Neural cell (in vitro differentiated cells): ENCODE results near the gene RAB3D. TPM values are rescaled to one million over a fixed set of nuclear protein-coding genes. Genes with fewer than 3 reads are reported as not detected.

Experiments used
- H2AFZ ChIP-seq: fragments of 200-600, 300-800 bp; sonication (generic), shearing (Covaris generic); 2 replicates; pipeline ENCODE4 v1.6.0; 2014; ENCODE audit warnings: low read depth, mild to moderate bottlenecking, antibody characterized with exemption, low read length, moderate library complexity
- H3F3A ChIP-seq: fragments of 200-600 bp; shearing (Covaris generic); 2 replicates; pipeline ENCODE4 v1.6.1; 2016; ENCODE audit warnings: mild to moderate bottlenecking, moderate library complexity, mixed read lengths, antibody characterized with exemption, low read length; ENCODE audit not compliant: insufficient read depth, poor library complexity, severe bottlenecking
- H3K27ac ChIP-seq: fragments of 200-600, 300-800 bp; sonication (generic), shearing (Covaris generic); 2 replicates; pipeline ENCODE4 v1.5.1; 2014; ENCODE audit warnings: mild to moderate bottlenecking, low read length, moderate library complexity
- H3K27me3 ChIP-seq: fragments of 300-800, 200-600 bp; sonication (generic), shearing (Covaris generic); 2 replicates; pipeline ENCODE4 v1.6.0; 2014; ENCODE audit warnings: mild to moderate bottlenecking, low read depth, low read length, moderate library complexity; ENCODE audit not compliant: insufficient read depth
- H3K36me3 ChIP-seq: fragments of 300-800, 200-600 bp; sonication (generic), shearing (Covaris generic); 2 replicates; pipeline ENCODE4 v1.5.1; 2014; ENCODE audit warnings: mild to moderate bottlenecking, antibody characterized with exemption, low read length, moderate library complexity; ENCODE audit not compliant: insufficient read depth
- H3K4me2 ChIP-seq: fragments of 300-800, 200-600 bp; sonication (generic), shearing (Covaris generic); 2 replicates; pipeline ENCODE4 v1.6.0; 2014; ENCODE audit warnings: mild to moderate bottlenecking, low read length
- H3K4me3 ChIP-seq: fragments of 300-800, 200-600 bp; sonication (generic), shearing (Covaris generic); 2 replicates; pipeline ENCODE4 v1.5.1; 2014; ENCODE audit warnings: mild to moderate bottlenecking, low read length, moderate library complexity
- H3K79me2 ChIP-seq: fragments of 200-600 bp; shearing (Covaris generic); replicated peaks from 2 replicates; pipeline ENCODE4 v1.6.0; 2014; ENCODE audit warnings: mild to moderate bottlenecking, low read length, moderate library complexity; ENCODE audit not compliant: insufficient read depth
- H3K9ac ChIP-seq: fragments of 300-800, 200-600 bp; sonication (generic), shearing (Covaris generic); 2 replicates; pipeline ENCODE4 v1.6.1; 2016; ENCODE audit warnings: mild to moderate bottlenecking, low read length, mixed read lengths
- H3K9me2 ChIP-seq: fragments of 200-600 bp; shearing (Covaris generic); 2 replicates; pipeline ENCODE4 v1.6.1; 2016; ENCODE audit warnings: mild to moderate bottlenecking, low read length, mixed read lengths; ENCODE audit not compliant: insufficient read depth
- H3K9me3 ChIP-seq: fragments of 200-600, 300-800 bp; sonication (generic), shearing (Covaris generic); 2 replicates; pipeline ENCODE4 v1.6.1; 2016; ENCODE audit warnings: mild to moderate bottlenecking, mixed run types, low read length, moderate library complexity, mixed read lengths
- H4K20me1 ChIP-seq: fragments of 200-600 bp; shearing (Covaris generic); 2 replicates; pipeline ENCODE4 v1.6.1; 2016; ENCODE audit warnings: mild to moderate bottlenecking, mixed run types; ENCODE audit not compliant: insufficient read depth
- CTCF ChIP-seq: fragments of 450-650 bp; IDR thresholded peaks from 2 replicates; pipeline ENCODE4 v1.5.1; 2014; ENCODE audit warnings: antibody characterized with exemption, mild to moderate bottlenecking, moderate library complexity; ENCODE audit not compliant: poor library complexity, severe bottlenecking
- EP300 ChIP-seq: fragments of 450-650 bp; conservative IDR thresholded peaks from 2 replicates; pipeline ENCODE4 v1.6.1; 2014; ENCODE audit warnings: antibody characterized with exemption, mild to moderate bottlenecking, moderate library complexity; ENCODE audit not compliant: poor library complexity, severe bottlenecking
- EZH2 ChIP-seq: fragments of 200-600, 300-800 bp; shearing (Covaris generic), sonication (generic); IDR thresholded peaks from 2 replicates; pipeline ENCODE4 v1.6.1; 2014; ENCODE audit warnings: antibody characterized with exemption, low read length, borderline replicate concordance, mild to moderate bottlenecking; ENCODE audit not compliant: insufficient read depth, poor library complexity, severe bottlenecking
- MXI1 ChIP-seq: fragments of 450-650 bp; conservative IDR thresholded peaks from 2 replicates; pipeline ENCODE4 v1.6.1; 2014; ENCODE audit warnings: antibody characterized with exemption, mild to moderate bottlenecking; ENCODE audit not compliant: poor library complexity, severe bottlenecking
- POLR2AphosphoS5 ChIP-seq: IDR thresholded peaks from 2 replicates; pipeline ENCODE4 v1.6.1; 2012
- RAD21 ChIP-seq: fragments of 450-650 bp; conservative IDR thresholded peaks from 2 replicates; pipeline ENCODE4 v1.6.1; 2014; ENCODE audit warnings: antibody characterized with exemption, mild to moderate bottlenecking, moderate library complexity
- REST ChIP-seq: IDR thresholded peaks from 2 replicates; pipeline ENCODE4 v1.6.1; 2012; ENCODE audit warnings: borderline replicate concordance
- SMC3 ChIP-seq: fragments of 450-650 bp; conservative IDR thresholded peaks from 2 replicates; pipeline ENCODE4 v1.6.1; 2014; ENCODE audit warnings: antibody characterized with exemption, mild to moderate bottlenecking, moderate library complexity; ENCODE audit not compliant: poor library complexity
- TAF1 ChIP-seq: IDR thresholded peaks from 2 replicates; pipeline ENCODE4 v1.6.1; 2012; ENCODE audit warnings: low read depth
- polyA plus RNA-seq: library from polyadenylated mRNA; depleted of rRNA; stranded (reverse); fragments of >200 nt; gene quantifications from 2 replicates; pipeline ENCODE4 v1.2.3, GENCODE V29; 2014

Gene RAB3D
- polyA plus RNA-seq, 1 donor from 2014 or later: 19.3 TPM

GRCh38 chr19:11380653-11381537 lies 41.4 kb upstream of the RAB3D start:
- Histone ChIP-seq H3K9ac (peak overlapping the region; percentile 78), H2AFZ (peak overlapping the region; percentile 82)

More at GRCh38 chr19:11380653-11381537, 41.4 kb upstream of the RAB3D start:
- no peaks in the 10 kb centered on the region for H3K79me2 ChIP-seq
- peak overlapping the region; percentile 78 for H3K4me3 ChIP-seq
- TF ChIP-seq MXI1: peak; percentile 74
- TF ChIP-seq RAD21: peak; percentile 86
- no peak for TF ChIP-seq EZH2
- peak; percentile 88 for TF ChIP-seq TAF1
- TF ChIP-seq SMC3: peak; percentile 92
- TF ChIP-seq POLR2AphosphoS5: peak; percentile 85
- peak; percentile 98 for TF ChIP-seq CTCF
- no peak for TF ChIP-seq EP300
- TF ChIP-seq REST: peak; percentile 89
- H3K27me3 ChIP-seq: peaks cover 24% of the 10 kb centered on the region
- H3F3A ChIP-seq: no peaks in the 10 kb centered on the region
- H3K27ac ChIP-seq: peak overlapping the region; percentile 87
- H3K36me3 ChIP-seq: no peaks in the 10 kb centered on the region
- no peaks in the 10 kb centered on the region for H3K9me2 ChIP-seq
- peak overlapping the region; percentile 70 for H3K4me2 ChIP-seq
- H3K9me3 ChIP-seq: no peaks in the 10 kb centered on the region
- no peaks in the 10 kb centered on the region for H4K20me1 ChIP-seq
